GM18519 (cell line): ENCODE measurements around the gene SRCAP.

Experiments
- ATAC-seq: cut with Tn5 transposase; IDR thresholded peaks from one replicate; pipeline ENCODE4 v1.9.1; 2021; ENCODE audit warnings: mild to moderate bottlenecking, moderate library complexity; ENCODE audit not compliant: unreplicated experiment, low FRiP score

Gene SRCAP

GRCh38 chr16:30750876-30751465 lies 52.0 kb downstream of the SRCAP start:
- no peak for ATAC-seq

GRCh38 chr16:30753596-30753995 lies 54.6 kb downstream of the SRCAP start:
- no peak for ATAC-seq

DNA sequence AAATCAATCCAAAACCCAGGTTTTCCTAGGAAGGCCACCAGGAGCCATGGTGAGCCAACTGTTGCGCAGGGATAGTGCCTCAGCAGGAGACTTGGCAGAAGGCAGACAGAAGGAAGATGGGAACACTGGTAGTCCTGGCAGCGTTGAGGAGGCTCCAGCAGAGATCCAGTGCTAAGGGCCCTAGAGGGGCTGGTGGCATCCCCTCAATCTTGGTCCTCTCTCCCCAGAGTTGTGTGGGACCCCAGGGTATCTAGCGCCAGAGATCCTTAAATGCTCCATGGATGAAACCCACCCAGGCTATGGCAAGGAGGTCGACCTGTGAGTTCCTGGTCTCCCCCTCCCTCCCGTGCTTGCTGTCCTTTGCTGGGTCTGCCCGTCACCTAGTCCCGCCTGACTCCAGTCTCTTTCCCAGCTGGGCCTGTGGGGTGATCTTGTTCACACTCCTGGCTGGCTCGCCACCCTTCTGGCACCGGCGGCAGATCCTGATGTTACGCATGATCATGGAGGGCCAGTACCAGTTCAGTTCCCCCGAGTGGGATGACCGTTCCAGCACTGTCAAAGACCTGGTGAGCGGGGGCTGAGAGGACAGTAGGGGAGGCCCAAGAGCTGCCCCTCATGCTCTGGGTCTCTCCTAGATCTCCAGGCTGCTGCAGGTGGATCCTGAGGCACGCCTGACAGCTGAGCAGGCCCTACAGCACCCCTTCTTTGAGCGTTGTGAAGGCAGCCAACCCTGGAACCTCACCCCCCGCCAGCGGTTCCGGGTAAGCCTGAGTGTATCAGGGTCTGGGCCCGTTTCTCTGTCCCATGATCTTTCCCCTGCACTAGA lies 57.2 kb downstream of the SRCAP start:
- no peak for ATAC-seq

GRCh38 chr16:30756781-30757100 lies 57.8 kb downstream of the SRCAP start:
- ATAC-seq, result no peak

DNA sequence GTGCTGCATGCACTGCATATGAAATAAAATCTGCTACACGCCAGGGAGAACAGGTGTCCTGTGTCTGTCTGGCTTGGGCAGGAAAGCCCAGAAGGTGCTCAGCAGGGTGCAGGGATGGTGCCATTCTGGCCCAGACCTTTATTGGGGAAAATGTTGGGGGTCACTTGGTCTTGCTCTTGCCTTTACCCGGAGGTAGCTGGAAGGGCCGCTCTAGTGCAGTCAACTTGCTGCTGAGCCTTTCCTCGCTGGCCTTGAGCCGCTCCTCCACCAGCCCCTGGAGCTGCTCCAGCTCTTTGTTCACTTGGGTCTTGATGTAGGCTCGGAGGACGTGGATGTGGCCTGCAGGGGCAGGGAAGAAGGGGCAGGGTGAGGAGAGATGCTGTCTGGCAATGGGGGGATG lies 58.3 kb downstream of the SRCAP start:
- no peak for ATAC-seq

- no peak for ATAC-seq
Observed at GRCh38 chr16:30758988-30759491, 60.1 kb downstream of the SRCAP start.

DNA sequence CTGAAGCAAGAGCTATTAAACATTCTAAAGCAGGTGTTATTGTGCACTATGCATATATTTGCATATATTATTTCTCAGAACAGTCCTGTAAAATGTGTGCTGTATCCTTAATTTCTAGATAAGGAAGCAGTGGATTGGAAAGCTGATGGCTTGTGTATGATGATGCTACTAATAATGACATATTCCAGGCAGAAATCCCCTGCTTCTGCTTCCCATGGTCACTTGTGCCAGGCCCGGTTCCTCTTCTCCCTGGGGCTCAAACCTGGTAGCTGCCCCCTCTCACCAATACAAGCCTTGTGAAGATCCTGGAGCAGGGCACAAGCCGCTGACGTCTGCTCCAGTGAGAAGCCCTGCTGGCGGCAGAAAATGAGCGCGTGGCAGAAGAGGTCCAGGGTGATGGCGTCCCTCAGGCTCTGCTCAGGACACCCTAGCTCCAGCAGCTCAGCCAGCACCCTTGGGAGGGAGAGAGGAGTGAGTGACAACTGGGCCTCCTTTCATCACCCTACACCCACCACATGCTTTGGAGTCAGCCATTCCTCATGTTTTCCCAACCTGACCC lies 61.1 kb downstream of the SRCAP start:
- no peak for ATAC-seq

DNA sequence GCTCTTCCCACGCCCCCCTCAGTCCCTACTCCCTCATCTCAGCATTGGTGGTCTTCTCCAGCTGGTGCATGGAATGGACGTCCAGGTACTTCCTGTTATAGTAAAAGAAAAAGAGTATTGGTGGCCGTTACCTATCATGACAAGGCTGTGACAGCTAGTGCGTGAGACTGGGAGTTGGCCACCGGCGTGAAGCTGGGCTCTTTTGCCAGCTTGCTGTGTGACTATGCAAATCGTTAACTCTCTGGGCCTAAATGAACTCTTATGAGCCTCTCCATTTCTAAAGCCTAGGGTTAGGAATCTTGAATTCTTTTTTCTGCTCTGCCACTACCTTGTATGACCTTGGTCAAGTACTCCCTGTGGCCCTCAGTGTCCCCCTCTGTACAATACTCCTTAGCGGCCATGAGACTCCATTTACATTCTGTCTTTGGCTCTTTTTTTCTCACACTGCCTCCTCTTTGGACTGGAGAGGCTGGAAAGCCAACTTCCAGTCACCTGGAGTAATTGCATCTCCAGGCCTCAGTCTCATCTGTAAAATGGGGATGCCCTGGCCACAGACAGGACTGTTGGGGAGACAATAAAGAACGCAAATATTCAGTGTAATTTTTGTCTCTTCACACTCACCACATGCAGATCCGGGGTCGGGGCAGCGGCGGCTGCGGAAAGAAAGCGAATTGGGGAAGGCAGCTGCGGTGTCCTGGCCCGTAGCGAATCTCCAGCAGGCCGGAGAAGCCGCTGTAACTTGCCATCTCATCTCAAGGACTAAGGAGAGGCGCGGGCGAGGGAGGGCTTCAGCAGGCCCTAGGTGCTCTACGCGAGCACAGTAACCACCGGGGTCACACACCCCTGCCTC lies 61.8 kb downstream of the SRCAP start:
- ATAC-seq, result no peak

- ATAC-seq, result no peak
Observed at GRCh38 chr16:30761427-30761927, 62.5 kb downstream of the SRCAP start.

DNA sequence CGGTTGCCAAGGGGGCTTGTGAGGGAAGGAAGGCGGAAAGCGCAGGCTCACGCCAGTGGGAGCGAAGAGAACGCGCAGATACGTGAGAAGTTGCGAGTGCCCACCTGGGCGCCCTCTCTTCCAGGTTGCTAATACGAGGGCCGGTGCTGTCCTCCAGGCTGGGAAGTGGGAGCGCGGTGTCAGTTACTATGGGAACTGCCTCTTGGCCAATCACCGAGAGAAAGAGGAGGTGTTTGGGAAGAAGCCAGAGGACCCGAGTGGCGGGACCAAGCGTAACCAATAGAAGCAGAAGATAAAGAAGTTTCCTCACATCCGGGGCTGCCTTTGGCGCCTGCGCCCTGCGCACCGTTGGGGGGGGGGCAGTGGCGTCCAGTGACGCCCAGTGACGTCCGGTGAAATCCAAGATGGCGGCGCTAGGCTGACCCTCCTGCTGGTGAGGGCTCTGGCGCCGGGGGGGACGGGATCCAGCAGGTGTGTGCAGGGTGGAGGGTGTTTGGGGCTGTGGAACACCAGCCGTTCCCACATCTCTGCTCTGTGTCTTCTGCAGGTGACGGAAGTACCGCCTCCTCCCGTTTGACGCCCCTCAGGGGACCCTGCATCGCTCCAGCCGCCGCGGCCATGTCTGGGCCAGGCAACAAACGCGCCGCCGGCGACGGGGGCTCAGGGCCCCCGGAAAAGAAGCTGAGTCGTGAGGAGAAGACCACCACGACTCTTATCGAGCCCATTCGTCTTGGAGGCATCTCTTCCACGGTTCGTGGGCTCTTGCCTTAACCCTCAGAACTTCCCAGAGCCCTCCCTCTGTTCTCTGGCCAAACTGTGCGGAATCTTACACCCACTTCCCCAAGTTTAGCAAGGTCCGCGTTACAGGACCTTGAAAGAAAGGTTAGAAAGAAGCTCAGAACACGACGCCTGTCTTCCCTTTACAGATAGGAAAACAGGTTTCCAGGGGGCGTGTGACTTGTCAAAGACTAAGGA lies 63.2 kb downstream of the SRCAP start, which contains the start of the genes CFAP119 and RNF40:
Gene CFAP119 (minus strand): TSS at position 135 of the 975 bp plus-strand sequence. CDS start 314 bp downstream, outside the sequence.
Gene RNF40 (plus strand): TSS at position 395 of the 975 bp plus-strand sequence. CDS start 224 bp downstream, at position 619.
- peak; percentile 80 for ATAC-seq

DNA sequence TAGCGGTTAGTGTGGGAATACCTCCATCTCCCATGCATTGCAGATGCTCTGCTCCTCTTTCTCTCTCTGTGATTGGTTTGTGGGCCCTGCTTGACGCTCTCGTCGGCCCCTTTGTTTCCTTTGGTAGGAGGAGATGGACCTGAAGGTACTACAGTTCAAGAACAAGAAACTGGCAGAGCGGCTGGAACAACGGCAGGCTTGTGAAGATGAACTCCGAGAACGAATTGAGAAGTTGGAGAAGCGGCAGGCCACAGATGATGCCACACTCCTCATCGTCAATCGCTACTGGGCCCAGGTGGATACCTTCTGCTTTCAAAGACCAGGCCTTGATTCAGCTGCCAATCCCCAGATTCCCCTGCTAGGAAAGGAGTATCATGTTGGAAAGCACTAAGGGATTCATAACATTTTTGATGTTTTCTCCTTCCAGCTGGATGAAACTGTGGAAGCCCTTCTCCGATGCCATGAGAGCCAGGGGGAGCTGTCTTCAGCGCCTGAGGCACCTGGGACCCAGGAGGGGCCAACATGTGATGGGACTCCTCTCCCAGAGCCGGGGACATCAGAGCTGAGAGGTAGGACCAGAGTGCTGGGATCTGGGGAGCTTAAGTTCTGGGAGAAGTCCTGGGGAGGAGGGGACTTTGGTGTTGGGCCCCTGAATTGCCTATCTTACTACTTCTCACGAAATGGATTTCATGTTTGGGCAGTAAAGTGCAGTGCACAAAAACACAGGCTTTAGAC lies 64.2 kb downstream of the SRCAP start:
- ATAC-seq, result no peak

- ATAC-seq, result no peak
Observed at GRCh38 chr16:30764086-30764485, 65.1 kb downstream of the SRCAP start.

DNA sequence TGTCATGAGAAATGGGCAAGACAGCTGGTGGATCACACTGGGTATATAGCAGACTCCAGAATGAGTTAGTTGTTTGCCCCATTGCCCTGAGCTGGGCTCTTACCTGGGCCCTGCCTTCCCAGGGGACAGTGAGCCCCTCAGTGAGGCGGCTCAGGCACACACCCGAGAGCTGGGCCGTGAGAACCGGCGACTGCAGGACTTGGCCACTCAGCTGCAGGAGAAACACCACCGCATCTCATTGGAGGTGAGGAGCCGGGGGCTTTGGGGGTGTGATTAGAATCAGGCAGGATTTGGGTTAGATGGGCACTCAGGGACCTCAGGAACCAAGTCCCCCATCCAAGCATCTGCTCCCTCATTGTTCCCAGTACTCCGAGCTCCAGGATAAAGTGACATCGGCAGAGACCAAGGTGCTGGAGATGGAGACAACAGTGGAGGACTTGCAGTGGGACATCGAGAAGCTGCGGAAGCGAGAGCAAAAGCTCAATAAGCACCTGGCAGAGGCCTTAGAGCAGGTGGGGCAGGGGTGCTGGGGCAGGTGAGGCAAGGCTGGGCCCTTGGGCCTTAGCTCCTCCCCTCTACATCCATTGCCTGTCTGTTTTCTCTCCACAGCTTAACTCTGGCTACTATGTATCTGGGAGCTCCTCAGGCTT lies 66.0 kb downstream of the SRCAP start:
- ATAC-seq, result no peak

DNA sequence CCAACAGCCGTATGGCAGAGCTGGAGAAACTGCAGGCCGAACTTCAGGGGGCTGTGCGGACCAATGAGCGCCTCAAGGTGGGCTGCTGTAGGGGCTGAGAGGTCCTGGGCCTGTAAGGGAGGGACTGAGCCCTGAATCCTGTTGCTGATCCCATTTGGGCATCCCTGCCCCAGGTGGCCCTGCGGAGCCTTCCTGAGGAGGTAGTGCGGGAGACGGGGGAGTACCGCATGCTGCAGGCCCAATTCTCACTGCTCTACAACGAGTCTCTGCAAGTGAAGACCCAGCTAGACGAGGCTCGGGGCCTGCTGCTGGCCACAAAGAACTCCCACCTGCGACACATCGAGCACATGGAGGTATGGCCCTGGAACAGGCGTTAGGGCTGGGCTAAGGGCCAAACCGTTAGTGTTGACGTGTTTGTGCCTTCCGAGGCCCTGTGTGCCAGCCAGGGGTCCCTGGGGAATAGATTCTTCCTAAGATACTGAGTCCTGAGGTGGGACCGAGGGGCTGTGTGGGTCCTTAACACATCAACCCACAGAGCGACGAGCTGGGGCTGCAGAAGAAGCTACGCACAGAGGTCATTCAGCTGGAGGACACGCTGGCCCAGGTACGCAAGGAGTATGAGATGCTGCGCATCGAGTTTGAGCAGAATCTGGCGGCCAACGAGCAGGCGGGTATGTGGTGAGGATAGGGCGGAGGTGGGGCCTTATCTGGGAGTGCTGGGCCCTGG lies 67.4 kb downstream of the SRCAP start:
- no peak for ATAC-seq

- ATAC-seq, result no peak
Observed at GRCh38 chr16:30766933-30767284, 67.9 kb downstream of the SRCAP start.

DNA sequence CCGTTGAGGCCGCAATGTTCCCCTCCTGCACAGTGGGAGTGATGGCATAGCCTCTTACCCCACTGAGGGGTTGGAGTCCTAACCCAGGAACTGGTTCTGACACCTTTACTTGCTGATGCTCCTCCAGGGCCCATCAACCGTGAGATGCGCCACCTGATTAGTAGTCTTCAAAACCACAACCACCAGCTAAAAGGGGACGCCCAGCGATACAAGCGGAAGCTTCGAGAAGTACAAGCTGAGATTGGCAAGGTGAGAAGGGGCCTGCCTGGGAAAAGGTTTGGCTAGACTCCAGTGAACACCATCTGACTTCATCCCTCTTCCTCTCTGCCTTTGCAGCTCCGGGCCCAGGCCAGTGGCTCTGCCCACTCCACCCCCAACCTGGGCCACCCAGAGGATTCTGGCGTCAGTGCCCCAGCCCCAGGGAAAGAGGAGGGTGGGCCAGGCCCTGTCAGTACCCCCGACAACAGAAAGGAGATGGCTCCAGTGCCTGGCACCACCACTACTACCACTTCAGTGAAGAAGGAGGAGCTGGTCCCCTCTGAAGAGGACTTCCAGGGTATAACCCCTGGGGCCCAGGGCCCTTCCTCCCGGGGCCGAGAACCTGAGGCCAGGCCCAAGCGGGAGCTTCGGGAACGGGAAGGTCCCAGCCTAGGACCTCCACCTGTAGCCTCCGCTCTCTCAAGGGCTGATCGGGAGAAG lies 68.9 kb downstream of the SRCAP start:
- no peak for ATAC-seq

- no peak for ATAC-seq
Observed at GRCh38 chr16:30768583-30769181, 69.7 kb downstream of the SRCAP start.
